ENCODE measurements around the gene SH3BGRL3. TPM values are rescaled to one million over a fixed set of nuclear protein-coding genes. Genes with fewer than 3 reads are reported as not detected.
A peak's percentile ranks its signal among the peaks of the same experiment; 100 is the strongest.

The SH3BGRL3 gene
- total RNA-seq, 4 donors from 2014 or later, result 52.7 to 81.7 (median 59.8) TPM

- H3K9me3 ChIP-seq, result no peaks in the 10 kb centered on the region
- 73% methylated on average over 4 of the region's 4 CpGs for WGBS
- no peaks in the 10 kb centered on the region for H3K27me3 ChIP-seq
- peaks cover 0 to 29% (median 3%) of the 10 kb centered on the region in 4 donors for H3K36me3 ChIP-seq
- DNase-seq (ENCODE audit: extremely low spot score), result no peak
- H3K4me3 ChIP-seq, result no peak overlapping the region
- peak overlapping the region in 3 of 4 donors; percentile 45 to 98 (median 89) for H3K27ac ChIP-seq (replicated peaks in 1 of 4)
- peaks cover 58 to 93% (median 86%) of the 10 kb centered on the region in 4 donors for H3K4me1 ChIP-seq
- no peak for TF ChIP-seq EP300 (IDR thresholded peaks at IDR 0.05)
- TF ChIP-seq, protein P1, sequence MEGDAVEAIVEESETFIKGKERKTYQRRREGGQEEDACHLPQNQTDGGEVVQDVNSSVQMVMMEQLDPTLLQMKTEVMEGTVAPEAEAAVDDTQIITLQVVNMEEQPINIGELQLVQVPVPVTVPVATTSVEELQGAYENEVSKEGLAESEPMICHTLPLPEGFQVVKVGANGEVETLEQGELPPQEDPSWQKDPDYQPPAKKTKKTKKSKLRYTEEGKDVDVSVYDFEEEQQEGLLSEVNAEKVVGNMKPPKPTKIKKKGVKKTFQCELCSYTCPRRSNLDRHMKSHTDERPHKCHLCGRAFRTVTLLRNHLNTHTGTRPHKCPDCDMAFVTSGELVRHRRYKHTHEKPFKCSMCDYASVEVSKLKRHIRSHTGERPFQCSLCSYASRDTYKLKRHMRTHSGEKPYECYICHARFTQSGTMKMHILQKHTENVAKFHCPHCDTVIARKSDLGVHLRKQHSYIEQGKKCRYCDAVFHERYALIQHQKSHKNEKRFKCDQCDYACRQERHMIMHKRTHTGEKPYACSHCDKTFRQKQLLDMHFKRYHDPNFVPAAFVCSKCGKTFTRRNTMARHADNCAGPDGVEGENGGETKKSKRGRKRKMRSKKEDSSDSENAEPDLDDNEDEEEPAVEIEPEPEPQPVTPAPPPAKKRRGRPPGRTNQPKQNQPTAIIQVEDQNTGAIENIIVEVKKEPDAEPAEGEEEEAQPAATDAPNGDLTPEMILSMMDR (IDR thresholded peaks at IDR 0.05), result no peak
- no peak for TF ChIP-seq POLR2A (IDR thresholded peaks at IDR 0.05; ENCODE audit: low read depth)
- no peak for TF ChIP-seq POLR2AphosphoS5 (IDR thresholded peaks at IDR 0.05)
- intact Hi-C loops (cut with DNase I), result no loop called here
These were observed 3.5 kb downstream of the SH3BGRL3 start for GRCh38 chr1:26283279-26283853.

DNA sequence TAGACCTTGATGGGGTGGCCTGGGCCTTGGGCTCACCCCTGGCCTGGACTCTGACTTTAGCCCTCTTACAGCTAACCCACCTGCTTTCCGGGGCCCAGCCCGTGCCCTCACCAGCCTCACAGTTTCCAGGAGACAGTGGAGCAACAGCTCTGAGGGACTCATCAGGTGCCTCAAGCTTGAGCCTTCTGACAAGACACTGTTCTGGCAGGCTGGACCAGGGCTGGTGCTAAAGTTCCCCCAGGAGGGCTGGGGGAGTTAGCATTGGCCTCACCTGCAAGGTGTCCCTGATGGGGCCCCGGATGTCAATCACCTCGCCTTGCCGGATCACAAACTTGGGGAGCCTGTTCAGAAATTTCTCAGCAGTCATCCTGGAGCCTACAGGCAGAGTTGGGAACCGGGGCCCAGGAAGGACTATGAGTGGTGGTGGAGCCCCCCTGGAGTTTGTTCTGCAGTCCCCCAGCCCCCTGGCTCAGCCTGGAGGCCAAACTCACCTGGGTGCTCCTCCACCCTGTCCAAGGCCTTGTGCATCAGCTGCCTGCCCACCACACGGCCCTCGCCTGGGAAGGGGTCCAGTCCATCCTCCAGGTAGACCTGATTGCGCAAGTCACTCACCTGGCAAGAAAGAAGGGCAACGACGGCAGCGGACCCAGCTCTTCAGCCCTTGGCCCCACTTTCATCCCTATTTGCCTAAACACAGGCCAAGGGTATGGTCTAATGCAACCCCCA is 4.1 kb downstream of the SH3BGRL3 start:
- DNase-seq (ENCODE audit: extremely low spot score), result no peak

DNA sequence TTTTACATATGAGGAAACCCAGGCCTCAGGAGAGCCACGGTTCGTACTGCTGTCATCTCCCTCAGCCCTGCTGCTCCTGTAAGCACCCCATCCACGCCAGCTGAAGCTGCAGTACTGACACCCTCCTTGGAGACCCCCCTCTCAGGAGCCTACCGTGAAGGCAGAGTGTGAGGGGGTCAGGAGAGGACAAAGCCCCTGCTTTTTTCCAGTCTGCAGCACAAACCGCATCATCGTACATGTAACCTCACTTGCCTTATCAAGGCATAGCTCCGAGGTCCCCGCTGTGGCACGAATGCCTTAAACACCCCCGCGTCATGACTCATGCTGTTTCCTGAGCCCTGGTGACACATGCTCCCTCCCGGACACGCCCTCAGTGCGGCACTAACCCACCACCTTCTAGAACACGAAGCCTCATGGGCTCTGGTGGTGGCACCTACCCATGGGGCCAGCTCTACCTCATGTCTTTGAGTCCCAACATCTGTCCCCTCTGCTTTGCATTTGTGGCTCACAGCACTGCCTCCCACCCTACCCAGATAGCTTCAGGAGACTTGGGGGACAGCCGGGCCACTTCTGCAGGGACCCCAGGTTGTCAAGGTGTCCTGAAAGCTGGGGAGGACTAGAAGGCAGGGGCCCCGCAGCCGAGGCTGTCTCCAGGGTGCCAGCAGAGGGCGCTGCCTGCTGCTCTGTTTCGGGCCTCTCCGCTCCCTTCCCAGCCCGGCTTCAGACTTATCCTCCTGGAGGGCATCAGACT is 4.9 kb downstream of the SH3BGRL3 start:
- no peaks in the 10 kb centered on the region for H3K27me3 ChIP-seq
- 40% methylated on average over 17 of the region's 22 CpGs for WGBS

More for the DNA sequence above, 4.1 kb downstream of the SH3BGRL3 start:
- no peaks in the 10 kb centered on the region for H3K9me3 ChIP-seq
- 92% methylated on average over 11 of the region's 12 CpGs for WGBS
- no peaks in the 10 kb centered on the region for H3K27me3 ChIP-seq
- H3K36me3 ChIP-seq, result peaks cover 0 to 28% (median 3%) of the 10 kb centered on the region in 4 donors
- intact Hi-C loops (cut with DNase I), result no loop called here
- no peak for TF ChIP-seq POLR2A (IDR thresholded peaks at IDR 0.05; ENCODE audit: low read depth)
- TF ChIP-seq, protein P1 (IDR thresholded peaks at IDR 0.05), result no peak
- no peak for TF ChIP-seq POLR2AphosphoS5 (IDR thresholded peaks at IDR 0.05)
- no peak for TF ChIP-seq EP300 (IDR thresholded peaks at IDR 0.05)
- peak overlapping the region; percentile 29 to 98 (median 67) for H3K27ac ChIP-seq (replicated peaks in 1 of 4)
- no peak overlapping the region for H3K4me3 ChIP-seq
- peaks cover 51 to 91% (median 84%) of the 10 kb centered on the region in 4 donors for H3K4me1 ChIP-seq

DNA sequence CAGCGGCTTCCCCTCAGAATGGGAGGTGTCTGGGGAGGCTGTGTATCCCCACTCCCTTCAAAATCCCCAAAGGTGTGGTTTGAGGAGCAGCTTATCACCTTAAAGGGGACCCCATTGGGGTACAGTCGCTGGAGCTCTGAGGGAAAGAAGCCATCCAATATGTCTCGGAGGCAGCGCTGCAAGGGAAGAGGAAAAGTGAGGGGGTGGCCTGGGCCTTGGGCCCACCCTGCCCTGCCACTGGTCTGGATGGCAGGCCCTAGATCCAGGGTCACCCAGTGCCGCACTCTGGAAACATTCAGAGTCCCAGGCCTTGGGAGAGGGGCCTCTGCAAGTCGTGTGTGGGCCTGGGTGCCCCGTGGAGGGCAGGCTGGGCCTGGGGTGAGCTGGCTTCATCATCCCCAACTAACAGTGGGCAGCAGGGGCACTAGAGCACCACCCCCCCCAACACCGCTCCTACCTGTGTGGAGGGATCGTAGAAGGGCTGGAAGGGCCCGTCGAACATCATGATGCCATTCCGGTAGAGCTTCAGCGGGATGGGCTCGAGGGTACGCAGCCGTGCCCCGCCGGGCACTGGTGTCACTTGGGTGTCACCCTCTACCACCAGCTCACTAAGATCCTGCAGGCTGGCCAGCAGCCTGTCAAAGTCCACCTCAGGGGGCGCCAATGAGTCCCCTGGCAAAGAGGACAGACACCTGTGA is 5.6 kb downstream of the SH3BGRL3 start:
- TF ChIP-seq POLR2A (IDR thresholded peaks at IDR 0.05; ENCODE audit: low read depth), result no peak
- no peak for TF ChIP-seq EP300 (IDR thresholded peaks at IDR 0.05)
- TF ChIP-seq, protein P1 (IDR thresholded peaks at IDR 0.05), result peak in 2 of 3 experiments; percentile 0 to 22
- TF ChIP-seq POLR2AphosphoS5 (IDR thresholded peaks at IDR 0.05), result no peak
- Histone ChIP-seq H3K27ac (replicated peaks in 1 of 4) (peak overlapping the region; percentile 29 to 98 (median 48)), H3K4me1 (peaks cover 44 to 96% (median 82%) of the 10 kb centered on the region in 4 donors), H3K36me3 (peaks cover 0 to 28% (median 3%) of the 10 kb centered on the region in 4 donors), H3K4me3 (no peak overlapping the region), H3K27me3 (no peaks in the 10 kb centered on the region), H3K9me3 (no peaks in the 10 kb centered on the region)
- 77% methylated on average over 16 of the region's 19 CpGs for WGBS
- DNase-seq (ENCODE audit: extremely low spot score), result no peak
- intact Hi-C loops (cut with DNase I), result no loop called here

More for the DNA sequence above, 4.9 kb downstream of the SH3BGRL3 start:
- Histone ChIP-seq H3K9me3 (no peaks in the 10 kb centered on the region), H3K27ac (replicated peaks in 1 of 4) (peak overlapping the region; percentile 29 to 98 (median 48)), H3K4me1 (peaks cover 46 to 92% (median 82%) of the 10 kb centered on the region in 4 donors), H3K36me3 (peaks cover 0 to 28% (median 3%) of the 10 kb centered on the region in 4 donors), H3K4me3 (no peak overlapping the region)
- peak; percentile 96 for DNase-seq (ENCODE audit: extremely low spot score)
- intact Hi-C loops (cut with DNase I), result no loop called here
- no peak for TF ChIP-seq EP300 (IDR thresholded peaks at IDR 0.05)
- TF ChIP-seq POLR2AphosphoS5 (IDR thresholded peaks at IDR 0.05), result peak; percentile 34 to 48
- TF ChIP-seq, protein P1 (IDR thresholded peaks at IDR 0.05), result peak; percentile 51 to 75 (median 66)

Measured in esophagus muscularis mucosa (tissue), 4 donors.